Stimulated activated CD4-positive, alpha-beta T cell treated with anti-CD3 and anti-CD28 coated beads, Interleukin-12 subunit alpha, Interleukin-12 subunit beta, amount 100 ng/mL, for 24 hours (primary cell): Measurements from ENCODE around the gene GUCD1.
"Not testable (repeated sequence)": the region's sequence is repeated elsewhere in the genome, so short reads cannot be mapped to it uniquely, and the experiment has no call there.

ENCODE experiments used
- DNase-seq, 2 experiments: peaks; one replicate each; pipeline ENCODE4 v3.0.0-alpha.2; 2020; ENCODE audit warnings: low read depth in 2 of 2

GUCD1 gene

GRCh38 chr22:24565077-24565476 is 10.1 kb upstream of the GUCD1 start:
- no peak for DNase-seq

GRCh38 chr22:24564376-24565058 is 9.6 kb upstream of the GUCD1 start:
- DNase-seq, result no peak

GRCh38 chr22:24563246-24563645 is 8.3 kb upstream of the GUCD1 start:
- DNase-seq, result no peak

- DNase-seq, result no peak
Observed at GRCh38 chr22:24559471-24559870, 4.5 kb upstream of the GUCD1 start.

- peak; percentile 100 for DNase-seq
Observed at GRCh38 chr22:24555165-24556039, 464 bp upstream of the GUCD1 start, which contains the start of gene SNRPD3. Gene SNRPD3 (plus strand): TSS chr22:24555999. CDS start chr22:24557675, 1,676 bp downstream.

- DNase-seq, result no peak
Observed at GRCh38 chr22:24553597-24554312, 1.2 kb downstream of the GUCD1 start.

- DNase-seq, result not testable (repeated sequence)
Observed at GRCh38 chr22:24552503-24553286, 2.2 kb downstream of the GUCD1 start.

- DNase-seq, result no peak
Observed at GRCh38 chr22:24550902-24551435, 4.0 kb downstream of the GUCD1 start.

GRCh38 chr22:24550028-24550901 is 4.7 kb downstream of the GUCD1 start:
- DNase-seq, result no peak

- DNase-seq, result no peak
Observed at GRCh38 chr22:24548812-24549211, 6.1 kb downstream of the GUCD1 start.

GRCh38 chr22:24543679-24544243 is 11.2 kb downstream of the GUCD1 start:
- DNase-seq, result no peak

- DNase-seq, result no peak
Observed at GRCh38 chr22:24543185-24543601, 11.7 kb downstream of the GUCD1 start.

- no peak for DNase-seq
Observed at GRCh38 chr22:24542641-24543040, 12.3 kb downstream of the GUCD1 start.

- DNase-seq, result no peak
Observed at GRCh38 chr22:24541681-24542515, 13.0 kb downstream of the GUCD1 start.

- DNase-seq, result no peak
Observed at GRCh38 chr22:24540470-24540869, 14.5 kb downstream of the GUCD1 start.

- DNase-seq, result no peak
Observed at GRCh38 chr22:24536089-24536488, 18.8 kb downstream of the GUCD1 start.

- no peak for DNase-seq
Observed at GRCh38 chr22:24535348-24535747, 19.6 kb downstream of the GUCD1 start.

- no peak for DNase-seq
Observed at GRCh38 chr22:24532075-24532474, 22.9 kb downstream of the GUCD1 start.

- DNase-seq, result not testable (repeated sequence)
Observed at GRCh38 chr22:24530968-24531367, 24.0 kb downstream of the GUCD1 start.
